K562 (cell line): Measurements from ENCODE around the gene SERP1. TPM values are rescaled to one million over a fixed set of nuclear protein-coding genes. Genes with fewer than 3 reads are reported as not detected.

Experiments
- ARID2 ChIP-seq: fragments of 450-650 bp; IDR thresholded peaks from 2 replicates; pipeline ENCODE4 v1.6.1; 2017; ENCODE audit warnings: antibody characterized with exemption, mild to moderate bottlenecking
- ARID3A ChIP-seq: IDR thresholded peaks from 2 replicates; pipeline ENCODE4 v1.6.1; 2012; ENCODE audit warnings: low read depth, low read length, improper control_type of control experiment, borderline replicate concordance
- COPS2 ChIP-seq: fragments of 450-650 bp; conservative IDR thresholded peaks from 2 replicates; pipeline ENCODE4 v1.6.1; 2016; ENCODE audit warnings: mild to moderate bottlenecking, moderate library complexity
- E2F4 ChIP-seq: sonication (generic); formaldehyde crosslinking; IDR thresholded peaks from 2 replicates; pipeline ENCODE4 v1.8.0; 2022; ENCODE audit warnings: mild to moderate bottlenecking, low read depth, missing genetic modification reagents
- E2F8 ChIP-seq: fragments of 450-650 bp; IDR thresholded peaks from 2 replicates; pipeline ENCODE4 v1.7.1; 2018; ENCODE audit warnings: mild to moderate bottlenecking, low read depth; ENCODE audit not compliant: partially characterized antibody
- ESRRA ChIP-seq: fragments of 450-650 bp; IDR thresholded peaks from 2 replicates; pipeline ENCODE4 v1.6.1; 2014; ENCODE audit warnings: low read depth, mild to moderate bottlenecking, moderate library complexity, borderline replicate concordance
- HCFC1 ChIP-seq: IDR thresholded peaks from 2 replicates; pipeline ENCODE4 v1.6.1; 2012; ENCODE audit warnings: low read depth, low read length, improper control_type of control experiment
- HNRNPH1 ChIP-seq: fragments of 200-400 bp; formaldehyde crosslinking; optimal IDR thresholded peaks from 2 replicates; pipeline ENCODE3; 2017; ENCODE audit warnings: low read depth, mild to moderate bottlenecking, low read length, moderate library complexity
- MIER1 ChIP-seq: fragments of 450-650 bp; IDR thresholded peaks from 2 replicates; pipeline ENCODE4 v1.6.1; 2016; ENCODE audit warnings: antibody characterized with exemption, mild to moderate bottlenecking, low read depth
- MTA3 ChIP-seq: fragments of 450-650 bp; formaldehyde crosslinking; IDR thresholded peaks from 2 replicates; pipeline ENCODE4 v1.6.1; 2017; ENCODE audit warnings: mild to moderate bottlenecking, borderline replicate concordance
- POLR2H ChIP-seq: IDR thresholded peaks from 2 replicates; pipeline ENCODE4 v1.6.1; 2016; ENCODE audit warnings: missing genetic modification characterization, low read depth, mild to moderate bottlenecking, control low read depth, missing compliant biosample characterization, moderate library complexity
- PREB ChIP-seq: sonication (generic); formaldehyde crosslinking; IDR thresholded peaks from 2 replicates; pipeline ENCODE4 v1.8.1; 2023; ENCODE audit warnings: mild to moderate bottlenecking, missing genetic modification reagents
- SLC30A9 ChIP-seq: fragments of 250-450 bp; sonication (Bioruptor Pico); IDR thresholded peaks from 2 replicates; pipeline ENCODE4 v1.8.0; 2022; ENCODE audit warnings: mild to moderate bottlenecking, moderate library complexity
- SMARCB1 ChIP-seq: IDR thresholded peaks from 2 replicates; pipeline ENCODE4 v1.6.1; 2011; ENCODE audit warnings: improper control_type of control experiment, low read depth; ENCODE audit not compliant: insufficient read length
- SRSF7 ChIP-seq: fragments of 200-400 bp; formaldehyde crosslinking; optimal IDR thresholded peaks from 2 replicates; pipeline ENCODE3; 2017; ENCODE audit warnings: mild to moderate bottlenecking, low read depth, low read length
- ZFP30 ChIP-seq: fragments of 250-450 bp; sonication (Bioruptor Pico); IDR thresholded peaks from 2 replicates; pipeline ENCODE4 v1.8.0; 2022; ENCODE audit warnings: moderate library complexity, mild to moderate bottlenecking, inconsistent platforms, borderline replicate concordance
- ZNF561 ChIP-seq: fragments of 450-650 bp; formaldehyde crosslinking; conservative IDR thresholded peaks from 2 replicates; pipeline ENCODE4 v1.4.0; 2020; ENCODE audit warnings: mild to moderate bottlenecking, moderate library complexity
- polyA plus RNA-seq, 8 experiments: library from polyadenylated mRNA; depleted of rRNA in 4 of 8; stranded (reverse) in 5 of 8; unstranded in 3 of 8; fragments of >200 nt; fragmentation: Nextera tagmentation in 2 of 8; fragmentation: Illumina TruSeq in 1 of 8; extraction: Ambion mirVana in 2 of 8; extraction: Trizol in 1 of 8; gene quantifications; 2 replicates each; pipeline versions ENCODE4 v1.2.1 to v1.2.3, GENCODE V29; 2011 to 2014; ENCODE audit warnings: inconsistent platforms in 1 of 8, missing spikeins in 1 of 8
- total RNA-seq, 7 experiments: library from RNA; depleted of rRNA in 6 of 7; stranded (reverse); fragments of >200 nt in 6 of 7; fragmentation: Illumina TruSeq in 2 of 7; extraction: Trizol in 2 of 7; gene quantifications; 2 replicates each; pipeline versions ENCODE4 v1.2.1 to v1.2.3, GENCODE V29; 2011 to 2021; ENCODE audit warnings: low replicate concordance in 1 of 7
- TF ChIP-seq, protein P1 (sequence below): fragments of 450-650 bp; IDR thresholded peaks from 2 replicates; pipeline ENCODE4 v1.6.1; 2016; ENCODE audit warnings: borderline replicate concordance

SERP1 gene
- total and polyA plus RNA-seq, 9 of the 15 experiments (the other 6 are each of a cell fraction or from before 2014, with no cell fraction given), result 38.6 to 443 (median 121) TPM

- TF ChIP-seq MTA3, result peak; percentile 80; the same call in 1 of the 2 replicates
- TF ChIP-seq ZFP30 (CRISPR knock-in tag), result no peak
- no peak for TF ChIP-seq SRSF7
- TF ChIP-seq, protein P1, sequence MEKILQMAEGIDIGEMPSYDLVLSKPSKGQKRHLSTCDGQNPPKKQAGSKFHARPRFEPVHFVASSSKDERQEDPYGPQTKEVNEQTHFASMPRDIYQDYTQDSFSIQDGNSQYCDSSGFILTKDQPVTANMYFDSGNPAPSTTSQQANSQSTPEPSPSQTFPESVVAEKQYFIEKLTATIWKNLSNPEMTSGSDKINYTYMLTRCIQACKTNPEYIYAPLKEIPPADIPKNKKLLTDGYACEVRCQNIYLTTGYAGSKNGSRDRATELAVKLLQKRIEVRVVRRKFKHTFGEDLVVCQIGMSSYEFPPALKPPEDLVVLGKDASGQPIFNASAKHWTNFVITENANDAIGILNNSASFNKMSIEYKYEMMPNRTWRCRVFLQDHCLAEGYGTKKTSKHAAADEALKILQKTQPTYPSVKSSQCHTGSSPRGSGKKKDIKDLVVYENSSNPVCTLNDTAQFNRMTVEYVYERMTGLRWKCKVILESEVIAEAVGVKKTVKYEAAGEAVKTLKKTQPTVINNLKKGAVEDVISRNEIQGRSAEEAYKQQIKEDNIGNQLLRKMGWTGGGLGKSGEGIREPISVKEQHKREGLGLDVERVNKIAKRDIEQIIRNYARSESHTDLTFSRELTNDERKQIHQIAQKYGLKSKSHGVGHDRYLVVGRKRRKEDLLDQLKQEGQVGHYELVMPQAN, result peak; percentile 98
- no peak for TF ChIP-seq ARID3A
- TF ChIP-seq ESRRA, result peak; percentile 35; the same call in 1 of the 2 replicates
- TF ChIP-seq SMARCB1, result no peak
- no peak for TF ChIP-seq MIER1
- no peak; the same call in 1 of the 2 replicates for TF ChIP-seq E2F4 (CRISPR knock-in tag)
- TF ChIP-seq POLR2H (tag), result peak; percentile 89
- peak; percentile 97 for TF ChIP-seq HCFC1
- no peak for TF ChIP-seq HNRNPH1
- TF ChIP-seq ARID2, result no peak
- no peak for TF ChIP-seq PREB
- TF ChIP-seq ZNF561 (CRISPR knock-in tag), result no peak
- no peak for TF ChIP-seq COPS2
- no peak for TF ChIP-seq SLC30A9 (CRISPR knock-in tag)
- TF ChIP-seq E2F8, result peak; percentile 92
Measured at GRCh38 chr3:150546226-150547044, at the start of gene SERP1, which contains the start of gene EIF2A (continued).
